Measurements from ENCODE around the gene MT1G.

- TF ChIP-seq CTCF (IDR thresholded peaks at IDR 0.05) (no peak), POLR2A (IDR thresholded peaks at IDR 0.05) (peak in 1 of 2 donors; percentile 38), POLR2AphosphoS5 (IDR thresholded peaks at IDR 0.05) (peak in 3 of 4 donors; percentile 34 to 44 (median 38))
Observed at GRCh38 chr16:56667581-56668571, at the start of gene MT1G.
